ENCODE data around the gene CDK19. TPM values are rescaled to one million over a fixed set of nuclear protein-coding genes. Genes with fewer than 3 reads are reported as not detected.

Gene CDK19
- total and polyA plus RNA-seq, 2 of the 13 experiments (the other 11 are each of a cell fraction or from before 2014, with no cell fraction given), result 13.4 to 27.0 TPM

- TF ChIP-seq, protein P1, sequence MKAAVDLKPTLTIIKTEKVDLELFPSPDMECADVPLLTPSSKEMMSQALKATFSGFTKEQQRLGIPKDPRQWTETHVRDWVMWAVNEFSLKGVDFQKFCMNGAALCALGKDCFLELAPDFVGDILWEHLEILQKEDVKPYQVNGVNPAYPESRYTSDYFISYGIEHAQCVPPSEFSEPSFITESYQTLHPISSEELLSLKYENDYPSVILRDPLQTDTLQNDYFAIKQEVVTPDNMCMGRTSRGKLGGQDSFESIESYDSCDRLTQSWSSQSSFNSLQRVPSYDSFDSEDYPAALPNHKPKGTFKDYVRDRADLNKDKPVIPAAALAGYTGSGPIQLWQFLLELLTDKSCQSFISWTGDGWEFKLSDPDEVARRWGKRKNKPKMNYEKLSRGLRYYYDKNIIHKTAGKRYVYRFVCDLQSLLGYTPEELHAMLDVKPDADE (CRISPR knock-in tag; IDR thresholded peaks at IDR 0.05), result no peak
- TF ChIP-seq, protein P2, sequence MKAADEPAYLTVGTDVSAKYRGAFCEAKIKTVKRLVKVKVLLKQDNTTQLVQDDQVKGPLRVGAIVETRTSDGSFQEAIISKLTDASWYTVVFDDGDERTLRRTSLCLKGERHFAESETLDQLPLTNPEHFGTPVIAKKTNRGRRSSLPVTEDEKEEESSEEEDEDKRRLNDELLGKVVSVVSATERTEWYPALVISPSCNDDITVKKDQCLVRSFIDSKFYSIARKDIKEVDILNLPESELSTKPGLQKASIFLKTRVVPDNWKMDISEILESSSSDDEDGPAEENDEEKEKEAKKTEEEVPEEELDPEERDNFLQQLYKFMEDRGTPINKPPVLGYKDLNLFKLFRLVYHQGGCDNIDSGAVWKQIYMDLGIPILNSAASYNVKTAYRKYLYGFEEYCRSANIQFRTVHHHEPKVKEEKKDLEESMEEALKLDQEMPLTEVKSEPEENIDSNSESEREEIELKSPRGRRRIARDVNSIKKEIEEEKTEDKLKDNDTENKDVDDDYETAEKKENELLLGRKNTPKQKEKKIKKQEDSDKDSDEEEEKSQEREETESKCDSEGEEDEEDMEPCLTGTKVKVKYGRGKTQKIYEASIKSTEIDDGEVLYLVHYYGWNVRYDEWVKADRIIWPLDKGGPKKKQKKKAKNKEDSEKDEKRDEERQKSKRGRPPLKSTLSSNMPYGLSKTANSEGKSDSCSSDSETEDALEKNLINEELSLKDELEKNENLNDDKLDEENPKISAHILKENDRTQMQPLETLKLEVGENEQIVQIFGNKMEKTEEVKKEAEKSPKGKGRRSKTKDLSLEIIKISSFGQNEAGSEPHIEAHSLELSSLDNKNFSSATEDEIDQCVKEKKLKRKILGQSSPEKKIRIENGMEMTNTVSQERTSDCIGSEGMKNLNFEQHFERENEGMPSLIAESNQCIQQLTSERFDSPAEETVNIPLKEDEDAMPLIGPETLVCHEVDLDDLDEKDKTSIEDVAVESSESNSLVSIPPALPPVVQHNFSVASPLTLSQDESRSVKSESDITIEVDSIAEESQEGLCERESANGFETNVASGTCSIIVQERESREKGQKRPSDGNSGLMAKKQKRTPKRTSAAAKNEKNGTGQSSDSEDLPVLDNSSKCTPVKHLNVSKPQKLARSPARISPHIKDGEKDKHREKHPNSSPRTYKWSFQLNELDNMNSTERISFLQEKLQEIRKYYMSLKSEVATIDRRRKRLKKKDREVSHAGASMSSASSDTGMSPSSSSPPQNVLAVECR (CRISPR knock-in tag; IDR thresholded peaks at IDR 0.05; ENCODE audit: borderline replicate concordance), result no peak
- TF ChIP-seq, protein P3, sequence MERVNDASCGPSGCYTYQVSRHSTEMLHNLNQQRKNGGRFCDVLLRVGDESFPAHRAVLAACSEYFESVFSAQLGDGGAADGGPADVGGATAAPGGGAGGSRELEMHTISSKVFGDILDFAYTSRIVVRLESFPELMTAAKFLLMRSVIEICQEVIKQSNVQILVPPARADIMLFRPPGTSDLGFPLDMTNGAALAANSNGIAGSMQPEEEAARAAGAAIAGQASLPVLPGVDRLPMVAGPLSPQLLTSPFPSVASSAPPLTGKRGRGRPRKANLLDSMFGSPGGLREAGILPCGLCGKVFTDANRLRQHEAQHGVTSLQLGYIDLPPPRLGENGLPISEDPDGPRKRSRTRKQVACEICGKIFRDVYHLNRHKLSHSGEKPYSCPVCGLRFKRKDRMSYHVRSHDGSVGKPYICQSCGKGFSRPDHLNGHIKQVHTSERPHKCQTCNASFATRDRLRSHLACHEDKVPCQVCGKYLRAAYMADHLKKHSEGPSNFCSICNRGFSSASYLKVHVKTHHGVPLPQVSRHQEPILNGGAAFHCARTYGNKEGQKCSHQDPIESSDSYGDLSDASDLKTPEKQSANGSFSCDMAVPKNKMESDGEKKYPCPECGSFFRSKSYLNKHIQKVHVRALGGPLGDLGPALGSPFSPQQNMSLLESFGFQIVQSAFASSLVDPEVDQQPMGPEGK (CRISPR knock-in tag; IDR thresholded peaks at IDR 0.05), result no peak
- TF ChIP-seq ZNF362 (CRISPR knock-in tag; IDR thresholded peaks at IDR 0.05; ENCODE audit: borderline replicate concordance), result no peak
These were observed 162.7 kb downstream of the CDK19 start (continued) for GRCh38 chr6:110652520-110652919.

All from HepG2 (cell line).